WTC11 (cell line): Measurements from ENCODE around the gene JADE2.

ENCODE experiments used
- IRF2 ChIP-seq: sonication (generic); formaldehyde crosslinking; IDR thresholded peaks from 2 replicates; pipeline ENCODE4 v1.8.0; 2022; ENCODE audit warnings: low read depth, missing genetic modification reagents, borderline replicate concordance
- JUN ChIP-seq: sonication (generic); formaldehyde crosslinking; IDR thresholded peaks from 2 replicates; pipeline ENCODE4 v1.8.0; 2023; ENCODE audit warnings: mild to moderate bottlenecking, missing genetic modification reagents
- TCF7 ChIP-seq: sonication (generic); formaldehyde crosslinking; IDR thresholded peaks from 2 replicates; pipeline ENCODE4 v1.8.0; 2022; ENCODE audit warnings: mild to moderate bottlenecking, low read depth, missing genetic modification reagents, moderate library complexity
- ZNF317 ChIP-seq: sonication (generic); formaldehyde crosslinking; IDR thresholded peaks from 2 replicates; pipeline ENCODE4 v1.8.1; 2023; ENCODE audit warnings: low read depth, mild to moderate bottlenecking, moderate library complexity, missing genetic modification reagents, borderline replicate concordance
- TF ChIP-seq, protein P1 (sequence below): fragments of 200-600 bp; IDR thresholded peaks from 2 replicates; pipeline ENCODE4 v1.8.0; 2022; ENCODE audit warnings: antibody characterized with exemption
- TF ChIP-seq, protein P2 (sequence below): sonication (generic); formaldehyde crosslinking; IDR thresholded peaks from 2 replicates; pipeline ENCODE4 v1.8.1; 2023; ENCODE audit warnings: mild to moderate bottlenecking, missing genetic modification reagents, borderline replicate concordance
- TF ChIP-seq, protein P3 (sequence below): sonication (generic); formaldehyde crosslinking; IDR thresholded peaks from 2 replicates; pipeline ENCODE4 v1.8.1; 2022; ENCODE audit warnings: low read depth, missing genetic modification reagents, borderline replicate concordance
- TF ChIP-seq, protein P4 (sequence below): sonication (generic); formaldehyde crosslinking; IDR thresholded peaks from 2 replicates; pipeline ENCODE4 v1.8.1; 2023; ENCODE audit warnings: mild to moderate bottlenecking, missing genetic modification reagents

GRCh38 chr5:134524272-134524825 lies 1.1 kb upstream of the JADE2 start:
- TF ChIP-seq ZNF317 = no peak
- no peak for TF ChIP-seq JUN (CRISPR knock-in tag)
- TF ChIP-seq, protein P1, sequence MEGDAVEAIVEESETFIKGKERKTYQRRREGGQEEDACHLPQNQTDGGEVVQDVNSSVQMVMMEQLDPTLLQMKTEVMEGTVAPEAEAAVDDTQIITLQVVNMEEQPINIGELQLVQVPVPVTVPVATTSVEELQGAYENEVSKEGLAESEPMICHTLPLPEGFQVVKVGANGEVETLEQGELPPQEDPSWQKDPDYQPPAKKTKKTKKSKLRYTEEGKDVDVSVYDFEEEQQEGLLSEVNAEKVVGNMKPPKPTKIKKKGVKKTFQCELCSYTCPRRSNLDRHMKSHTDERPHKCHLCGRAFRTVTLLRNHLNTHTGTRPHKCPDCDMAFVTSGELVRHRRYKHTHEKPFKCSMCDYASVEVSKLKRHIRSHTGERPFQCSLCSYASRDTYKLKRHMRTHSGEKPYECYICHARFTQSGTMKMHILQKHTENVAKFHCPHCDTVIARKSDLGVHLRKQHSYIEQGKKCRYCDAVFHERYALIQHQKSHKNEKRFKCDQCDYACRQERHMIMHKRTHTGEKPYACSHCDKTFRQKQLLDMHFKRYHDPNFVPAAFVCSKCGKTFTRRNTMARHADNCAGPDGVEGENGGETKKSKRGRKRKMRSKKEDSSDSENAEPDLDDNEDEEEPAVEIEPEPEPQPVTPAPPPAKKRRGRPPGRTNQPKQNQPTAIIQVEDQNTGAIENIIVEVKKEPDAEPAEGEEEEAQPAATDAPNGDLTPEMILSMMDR = no peak
- TF ChIP-seq, protein P2, sequence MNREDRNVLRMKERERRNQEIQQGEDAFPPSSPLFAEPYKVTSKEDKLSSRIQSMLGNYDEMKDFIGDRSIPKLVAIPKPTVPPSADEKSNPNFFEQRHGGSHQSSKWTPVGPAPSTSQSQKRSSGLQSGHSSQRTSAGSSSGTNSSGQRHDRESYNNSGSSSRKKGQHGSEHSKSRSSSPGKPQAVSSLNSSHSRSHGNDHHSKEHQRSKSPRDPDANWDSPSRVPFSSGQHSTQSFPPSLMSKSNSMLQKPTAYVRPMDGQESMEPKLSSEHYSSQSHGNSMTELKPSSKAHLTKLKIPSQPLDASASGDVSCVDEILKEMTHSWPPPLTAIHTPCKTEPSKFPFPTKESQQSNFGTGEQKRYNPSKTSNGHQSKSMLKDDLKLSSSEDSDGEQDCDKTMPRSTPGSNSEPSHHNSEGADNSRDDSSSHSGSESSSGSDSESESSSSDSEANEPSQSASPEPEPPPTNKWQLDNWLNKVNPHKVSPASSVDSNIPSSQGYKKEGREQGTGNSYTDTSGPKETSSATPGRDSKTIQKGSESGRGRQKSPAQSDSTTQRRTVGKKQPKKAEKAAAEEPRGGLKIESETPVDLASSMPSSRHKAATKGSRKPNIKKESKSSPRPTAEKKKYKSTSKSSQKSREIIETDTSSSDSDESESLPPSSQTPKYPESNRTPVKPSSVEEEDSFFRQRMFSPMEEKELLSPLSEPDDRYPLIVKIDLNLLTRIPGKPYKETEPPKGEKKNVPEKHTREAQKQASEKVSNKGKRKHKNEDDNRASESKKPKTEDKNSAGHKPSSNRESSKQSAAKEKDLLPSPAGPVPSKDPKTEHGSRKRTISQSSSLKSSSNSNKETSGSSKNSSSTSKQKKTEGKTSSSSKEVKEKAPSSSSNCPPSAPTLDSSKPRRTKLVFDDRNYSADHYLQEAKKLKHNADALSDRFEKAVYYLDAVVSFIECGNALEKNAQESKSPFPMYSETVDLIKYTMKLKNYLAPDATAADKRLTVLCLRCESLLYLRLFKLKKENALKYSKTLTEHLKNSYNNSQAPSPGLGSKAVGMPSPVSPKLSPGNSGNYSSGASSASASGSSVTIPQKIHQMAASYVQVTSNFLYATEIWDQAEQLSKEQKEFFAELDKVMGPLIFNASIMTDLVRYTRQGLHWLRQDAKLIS = peak; percentile 77; the same call in 1 of the 2 replicates
- TF ChIP-seq, protein P3, sequence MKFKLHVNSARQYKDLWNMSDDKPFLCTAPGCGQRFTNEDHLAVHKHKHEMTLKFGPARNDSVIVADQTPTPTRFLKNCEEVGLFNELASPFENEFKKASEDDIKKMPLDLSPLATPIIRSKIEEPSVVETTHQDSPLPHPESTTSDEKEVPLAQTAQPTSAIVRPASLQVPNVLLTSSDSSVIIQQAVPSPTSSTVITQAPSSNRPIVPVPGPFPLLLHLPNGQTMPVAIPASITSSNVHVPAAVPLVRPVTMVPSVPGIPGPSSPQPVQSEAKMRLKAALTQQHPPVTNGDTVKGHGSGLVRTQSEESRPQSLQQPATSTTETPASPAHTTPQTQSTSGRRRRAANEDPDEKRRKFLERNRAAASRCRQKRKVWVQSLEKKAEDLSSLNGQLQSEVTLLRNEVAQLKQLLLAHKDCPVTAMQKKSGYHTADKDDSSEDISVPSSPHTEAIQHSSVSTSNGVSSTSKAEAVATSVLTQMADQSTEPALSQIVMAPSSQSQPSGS (CRISPR knock-in tag) = no peak
- no peak for TF ChIP-seq TCF7 (CRISPR knock-in tag)
- TF ChIP-seq IRF2 = no peak
- TF ChIP-seq, protein P4, sequence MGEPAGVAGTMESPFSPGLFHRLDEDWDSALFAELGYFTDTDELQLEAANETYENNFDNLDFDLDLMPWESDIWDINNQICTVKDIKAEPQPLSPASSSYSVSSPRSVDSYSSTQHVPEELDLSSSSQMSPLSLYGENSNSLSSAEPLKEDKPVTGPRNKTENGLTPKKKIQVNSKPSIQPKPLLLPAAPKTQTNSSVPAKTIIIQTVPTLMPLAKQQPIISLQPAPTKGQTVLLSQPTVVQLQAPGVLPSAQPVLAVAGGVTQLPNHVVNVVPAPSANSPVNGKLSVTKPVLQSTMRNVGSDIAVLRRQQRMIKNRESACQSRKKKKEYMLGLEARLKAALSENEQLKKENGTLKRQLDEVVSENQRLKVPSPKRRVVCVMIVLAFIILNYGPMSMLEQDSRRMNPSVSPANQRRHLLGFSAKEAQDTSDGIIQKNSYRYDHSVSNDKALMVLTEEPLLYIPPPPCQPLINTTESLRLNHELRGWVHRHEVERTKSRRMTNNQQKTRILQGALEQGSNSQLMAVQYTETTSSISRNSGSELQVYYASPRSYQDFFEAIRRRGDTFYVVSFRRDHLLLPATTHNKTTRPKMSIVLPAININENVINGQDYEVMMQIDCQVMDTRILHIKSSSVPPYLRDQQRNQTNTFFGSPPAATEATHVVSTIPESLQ = no peak
